Measurements from ENCODE around the gene ZNF764.
A peak's percentile ranks its signal among the peaks of the same experiment; 100 is the strongest.

Gene ZNF764

GRCh38 chr16:30571445-30572322, 13.5 kb upstream of the ZNF764 start, which contains the start of gene ZNF688:
Gene ZNF688 (minus strand): TSS chr16:30571714. CDS start chr16:30571629, 85 bp downstream.
- Histone ChIP-seq H3K27me3 (ENCODE audit: insufficient read depth, low read length) (no peaks in the 10 kb centered on the region), H3K4me1 (ENCODE audit: insufficient read depth, low read length, severe bottlenecking) (peaks cover 46% of the 10 kb centered on the region)
- TF ChIP-seq CTCF (IDR thresholded peaks at IDR 0.05; ENCODE audit: low read length) (no peak), EZH2 (IDR thresholded peaks at IDR 0.05; ENCODE audit: borderline replicate concordance, low read length) (no peak)

GRCh38 chr16:30570636-30571444, 12.7 kb upstream of the ZNF764 start:
- no peaks in the 10 kb centered on the region for H4K20me1 ChIP-seq (ENCODE audit: insufficient read depth, low read length)
- H3K4me3 ChIP-seq (ENCODE audit: low read depth, low read length, poor library complexity, severe bottlenecking): peak overlapping the region; percentile 89
- peaks cover 51% of the 10 kb centered on the region for H3K4me1 ChIP-seq (ENCODE audit: insufficient read depth, low read length, severe bottlenecking)
- peaks cover 23% of the 10 kb centered on the region for H3K79me2 ChIP-seq (ENCODE audit: insufficient read depth, low read length)
- no peak overlapping the region for H2AFZ ChIP-seq (ENCODE audit: low read length)
- no peaks in the 10 kb centered on the region for H3K9me3 ChIP-seq (ENCODE audit: low read length)
- no peaks in the 10 kb centered on the region for H3F3A ChIP-seq (ENCODE audit: insufficient read depth, low read length)
- no peaks in the 10 kb centered on the region for H3K36me3 ChIP-seq (ENCODE audit: insufficient read depth, low read length)
- peak overlapping the region; percentile 67 for H3K27ac ChIP-seq (ENCODE audit: low read depth, low read length, poor library complexity, severe bottlenecking)
- H3K9me2 ChIP-seq (ENCODE audit: low read depth, low read length): no peaks in the 10 kb centered on the region
- peak overlapping the region; percentile 91 for H3K9ac ChIP-seq (ENCODE audit: low read length)
- TF ChIP-seq CTCF (IDR thresholded peaks at IDR 0.05; ENCODE audit: low read length): no peak
- no peak for TF ChIP-seq EZH2 (IDR thresholded peaks at IDR 0.05; ENCODE audit: borderline replicate concordance, low read length)
- H3K4me2 ChIP-seq (ENCODE audit: low read length): peak overlapping the region; percentile 86
- H3K27me3 ChIP-seq (ENCODE audit: insufficient read depth, low read length): no peaks in the 10 kb centered on the region

More at GRCh38 chr16:30571445-30572322, 13.5 kb upstream of the ZNF764 start, which contains the start of gene ZNF688:
- Histone ChIP-seq H3K4me3 (ENCODE audit: low read depth, low read length, poor library complexity, severe bottlenecking) (peak within 1 kb of the TSS; percentile 89), H3K4me2 (ENCODE audit: low read length) (peak within 1 kb of the TSS; percentile 86), H3K9me3 (ENCODE audit: low read length) (no peaks in the 10 kb centered on the region), H3F3A (ENCODE audit: insufficient read depth, low read length) (no peaks in the 10 kb centered on the region), H2AFZ (ENCODE audit: low read length) (no peak within 1 kb of the TSS), H3K9ac (ENCODE audit: low read length) (peak within 1 kb of the TSS; percentile 91), H3K27ac (ENCODE audit: low read depth, low read length, poor library complexity, severe bottlenecking) (peak within 1 kb of the TSS; percentile 67), H4K20me1 (ENCODE audit: insufficient read depth, low read length) (no peaks in the 10 kb centered on the region), H3K79me2 (ENCODE audit: insufficient read depth, low read length) (peaks cover 23% of the 10 kb centered on the region), H3K36me3 (ENCODE audit: insufficient read depth, low read length) (no peaks in the 10 kb centered on the region), H3K9me2 (ENCODE audit: low read depth, low read length) (no peaks in the 10 kb centered on the region)

GRCh38 chr16:30569746-30570635, 11.8 kb upstream of the ZNF764 start:
- Histone ChIP-seq H3K27ac (ENCODE audit: low read depth, low read length, poor library complexity, severe bottlenecking) (no peak overlapping the region), H3K36me3 (ENCODE audit: insufficient read depth, low read length) (no peaks in the 10 kb centered on the region), H3K9ac (ENCODE audit: low read length) (no peak overlapping the region), H3K79me2 (ENCODE audit: insufficient read depth, low read length) (peaks cover 20% of the 10 kb centered on the region), H3K4me2 (ENCODE audit: low read length) (no peak overlapping the region), H3K9me3 (ENCODE audit: low read length) (no peaks in the 10 kb centered on the region), H3K9me2 (ENCODE audit: low read depth, low read length) (no peaks in the 10 kb centered on the region), H3K4me3 (ENCODE audit: low read depth, low read length, poor library complexity, severe bottlenecking) (no peak overlapping the region), H4K20me1 (ENCODE audit: insufficient read depth, low read length) (no peaks in the 10 kb centered on the region), H3K27me3 (ENCODE audit: insufficient read depth, low read length) (no peaks in the 10 kb centered on the region), H2AFZ (ENCODE audit: low read length) (no peak overlapping the region), H3F3A (ENCODE audit: insufficient read depth, low read length) (no peaks in the 10 kb centered on the region), H3K4me1 (ENCODE audit: insufficient read depth, low read length, severe bottlenecking) (peaks cover 50% of the 10 kb centered on the region)
- TF ChIP-seq CTCF (IDR thresholded peaks at IDR 0.05; ENCODE audit: low read length): no peak
- no peak for TF ChIP-seq EZH2 (IDR thresholded peaks at IDR 0.05; ENCODE audit: borderline replicate concordance, low read length)

All from OCI-LY1 (cell line).